Measurements from ENCODE around the gene ISLR.

The ISLR gene

GRCh38 chr15:74170875-74171578, 2.5 kb upstream of the ISLR start:
- DNase-seq (ENCODE audit: low read depth in 2 of 3, low spot score in 1 of 3), result no peak

GRCh38 chr15:74171965-74172541, 1.5 kb upstream of the ISLR start:
- no peak for DNase-seq (ENCODE audit: low read depth in 2 of 3, low spot score in 1 of 3)

GRCh38 chr15:74172701-74173379, 670 bp upstream of the ISLR start:
- no peak for DNase-seq (ENCODE audit: low read depth in 2 of 3, low spot score in 1 of 3)

GRCh38 chr15:74174219-74174957, 878 bp downstream of the ISLR start:
- no peak for DNase-seq (ENCODE audit: low read depth in 2 of 3, low spot score in 1 of 3)

GRCh38 chr15:74174958-74175253, 1.4 kb downstream of the ISLR start:
- DNase-seq (ENCODE audit: low read depth in 2 of 3, low spot score in 1 of 3), result no peak

- DNase-seq (ENCODE audit: low read depth in 2 of 3, low spot score in 1 of 3), result no peak
Measured at GRCh38 chr15:74175271-74176191, 2.0 kb downstream of the ISLR start.

- no peak for DNase-seq (ENCODE audit: low read depth in 2 of 3, low spot score in 1 of 3)
Measured at GRCh38 chr15:74176262-74177214, 3.0 kb downstream of the ISLR start.

GRCh38 chr15:74178326-74179100, 5.0 kb downstream of the ISLR start:
- DNase-seq (ENCODE audit: low read depth in 2 of 3, low spot score in 1 of 3), result no peak

- no peak for DNase-seq (ENCODE audit: low read depth in 2 of 3, low spot score in 1 of 3)
Measured at GRCh38 chr15:74179101-74179841, 5.8 kb downstream of the ISLR start.

GRCh38 chr15:74179983-74180880, 6.7 kb downstream of the ISLR start:
- DNase-seq (ENCODE audit: low read depth in 2 of 3, low spot score in 1 of 3), result no peak

- DNase-seq (ENCODE audit: low read depth in 2 of 3, low spot score in 1 of 3), result no peak
Measured at GRCh38 chr15:74180881-74181602, 7.5 kb downstream of the ISLR start.

- no peak for DNase-seq (ENCODE audit: low read depth in 2 of 3, low spot score in 1 of 3)
Measured at GRCh38 chr15:74182131-74182530, 8.6 kb downstream of the ISLR start.

- DNase-seq (ENCODE audit: low read depth in 2 of 3, low spot score in 1 of 3), result peak in 1 of 3 donors; percentile 3
Measured at GRCh38 chr15:74184582-74185091, 11.1 kb downstream of the ISLR start.

GRCh38 chr15:74185710-74186348, 12.3 kb downstream of the ISLR start:
- DNase-seq (ENCODE audit: low read depth in 2 of 3, low spot score in 1 of 3), result no peak

- DNase-seq (ENCODE audit: low read depth in 2 of 3, low spot score in 1 of 3), result no peak
Measured at GRCh38 chr15:74188216-74188615, 14.7 kb downstream of the ISLR start.

- no peak for DNase-seq (ENCODE audit: low read depth in 2 of 3, low spot score in 1 of 3)
Measured at GRCh38 chr15:74191798-74192197, 18.3 kb downstream of the ISLR start.

Measured in stimulated activated CD4-positive, alpha-beta T cell treated with anti-CD3 and anti-CD28 coated beads, Interleukin-12 subunit alpha, Interleukin-12 subunit beta, amount 100 ng/mL, for 48 hours (primary cell).